GM12878 (cell line): Measurements from ENCODE around the gene PCP2. TPM values are rescaled to one million over a fixed set of nuclear protein-coding genes. Genes with fewer than 3 reads are reported as not detected.
A peak's percentile ranks its signal among the peaks of the same experiment; 100 is the strongest.

Experiments used
- ATAC-seq: fragments of 200-7000 bp; cut with Tn5 transposase; 3 replicates; pipeline ENCODE4 v1.9.1; 2020; ENCODE audit warnings: mild to moderate bottlenecking, moderate library complexity
- BruUV-seq: library from RNA; stranded (reverse); fragments of 400-500 nt; replicated peaks from 2 replicates; lab custom pipeline; 2021; lab: Mats Ljungman, UMichigan
- CTCF ChIA-PET: fragments of 300-600 bp; sonication (Branson Sonifier 250); formaldehyde crosslinking; extraction: SDS; loops from one replicate; lab custom pipeline; 2021; ENCODE audit warnings: inconsistent platforms; lab: Yijun Ruan, JAX
- POLR2A ChIA-PET: fragments of 350-600 bp; formaldehyde crosslinking; extraction: SDS; loops from one replicate; lab custom pipeline; 2021; ENCODE audit warnings: inconsistent platforms; lab: Charles Lee
- RAD21 ChIA-PET: fragments of 300-600 bp; sonication (Branson Sonifier 250); formaldehyde crosslinking; loops from one replicate; lab custom pipeline; 2023; ENCODE audit warnings: antibody characterized with exemption; ENCODE audit not compliant: unreplicated experiment; lab: Charles Lee
- SMC1A ChIA-PET: fragments of 300-600 bp; sonication (Branson Sonifier 250); formaldehyde crosslinking; loops from one replicate; lab custom pipeline; 2023; ENCODE audit not compliant: unreplicated experiment, uncharacterized antibody; lab: Charles Lee
- DNase-seq: peaks from one replicate; pipeline ENCODE4 v3.0.0-alpha.2; 2011; ENCODE audit warnings: low read depth, low spot score
- FAIRE-seq: peaks from 3 replicates; lab custom pipeline; 2011; peaks lifted over from hg19 to GRCh38; lab: Jason Lieb, UNC
- H2AFZ ChIP-seq: 2 replicates; pipeline ENCODE4 v1.6.0; 2011; ENCODE audit warnings: low read depth, low read length, control low read depth; ENCODE audit not compliant: control insufficient read depth
- H3K27ac ChIP-seq: 2 replicates; pipeline ENCODE4 v1.5.1; 2011; ENCODE audit warnings: control low read depth; ENCODE audit not compliant: control insufficient read depth, insufficient read depth
- H3K27me3 ChIP-seq, 2 experiments: replicated peaks in 1 of 2; 2 replicates each; pipeline versions ENCODE4 v1.6.0 to v1.6.1; 2011; ENCODE audit warnings: low read length in 1 of 2; ENCODE audit not compliant: control insufficient read depth in 2 of 2, insufficient read depth in 2 of 2
- H3K36me3 ChIP-seq, 2 experiments: 2 replicates each; pipeline ENCODE4 v1.5.1; 2011; ENCODE audit warnings: low read length in 1 of 2; ENCODE audit not compliant: control insufficient read depth in 2 of 2, insufficient read depth in 2 of 2
- H3K4me1 ChIP-seq: 2 replicates; pipeline ENCODE4 v1.6.1; 2011; ENCODE audit warnings: mild to moderate bottlenecking, low read length, moderate library complexity, mixed read lengths; ENCODE audit not compliant: control insufficient read depth, insufficient read depth
- H3K4me2 ChIP-seq: 2 replicates; pipeline ENCODE4 v1.6.0; 2011; ENCODE audit warnings: control low read depth; ENCODE audit not compliant: control insufficient read depth, insufficient read depth
- H3K4me3 ChIP-seq: fragments of 200-600 bp; sonication (generic); 2 replicates; pipeline ENCODE4 v1.5.1; 2016
- H3K79me2 ChIP-seq: 2 replicates; pipeline ENCODE4 v1.6.0; 2011; ENCODE audit warnings: low read length; ENCODE audit not compliant: control insufficient read depth, insufficient read depth
- H3K9ac ChIP-seq: 2 replicates; pipeline ENCODE4 v1.8.0; 2011; ENCODE audit warnings: low read length, control low read depth, mixed read lengths; ENCODE audit not compliant: control insufficient read depth, insufficient read depth
- H3K9me3 ChIP-seq: replicated peaks from 3 replicates; pipeline ENCODE4 v1.5.1; 2011; ENCODE audit warnings: mild to moderate bottlenecking, low read length; ENCODE audit not compliant: control insufficient read depth, insufficient read depth
- H4K20me1 ChIP-seq: 2 replicates; pipeline ENCODE4 v1.6.0; 2011; ENCODE audit not compliant: control insufficient read depth, insufficient read depth
- POLR2A ChIP-seq: IDR thresholded peaks from 2 replicates; pipeline ENCODE4 v1.6.1; 2011; ENCODE audit warnings: low read depth, mild to moderate bottlenecking, low read length
- WGBS: methylation state at CpG from one replicate; pipeline ENCODE4 v1.1.6; 2016; ENCODE audit warnings: low lambda C conversion rate; ENCODE audit not compliant: insufficient replicate concordance, insufficient coverage; ENCODE audit errors: missing lambda C conversion rate; 5-methylcytosine and 5-hydroxymethylcytosine counted together
- in situ Hi-C: fragments of 300-500 bp; cut with MboI; formaldehyde crosslinking; loops from 9 replicates; pipeline ENCODE4 v1.14.3; 2018; ENCODE audit warnings: mixed read lengths
- intact Hi-C: fragments of 100-400 bp; cut with micrococcal nuclease; formaldehyde crosslinking; loops from one replicate; pipeline ENCODE4 v1.14.2; 2022; ENCODE audit not compliant: unreplicated experiment
- polyA plus RNA-seq, 11 experiments: library from polyadenylated mRNA; depleted of rRNA in 4 of 11; unstranded in 6 of 11; stranded (reverse) in 5 of 11; fragments of >200 nt; fragmentation: Nextera tagmentation in 4 of 11; fragmentation: Illumina TruSeq in 1 of 11; extraction: Ambion mirVana in 4 of 11; extraction: Trizol in 1 of 11; gene quantifications; 1 replicate in 1 of 11; 2 replicates in 10 of 11; pipeline versions ENCODE4 v1.2.1 to v1.2.3, GENCODE V29; 2011 to 2016; ENCODE audit warnings: inconsistent platforms in 2 of 11, missing spikeins in 2 of 11, low read depth in 1 of 11
- total RNA-seq, 4 experiments: library from RNA; depleted of rRNA in 3 of 4; stranded (reverse); fragments of >200 nt in 3 of 4; fragmentation: Illumina TruSeq in 1 of 4; extraction: Trizol in 1 of 4; gene quantifications; 2 replicates each; pipeline versions ENCODE4 v1.2.1 to v1.2.3, GENCODE V29; 2013 to 2021
- TF ChIP-seq, protein P1 (sequence below): fragments of 450-650 bp; formaldehyde crosslinking; IDR thresholded peaks from 2 replicates; pipeline ENCODE4 v1.5.0; 2022; ENCODE audit warnings: mild to moderate bottlenecking, missing genetic modification characterization

The PCP2 gene
- total and polyA plus RNA-seq, 10 of the 15 experiments (the other 5 are each of a cell fraction or from before 2014, with no cell fraction given) = 0.10 to 0.62 (median 0.31) TPM; not detected in 5

DNA sequence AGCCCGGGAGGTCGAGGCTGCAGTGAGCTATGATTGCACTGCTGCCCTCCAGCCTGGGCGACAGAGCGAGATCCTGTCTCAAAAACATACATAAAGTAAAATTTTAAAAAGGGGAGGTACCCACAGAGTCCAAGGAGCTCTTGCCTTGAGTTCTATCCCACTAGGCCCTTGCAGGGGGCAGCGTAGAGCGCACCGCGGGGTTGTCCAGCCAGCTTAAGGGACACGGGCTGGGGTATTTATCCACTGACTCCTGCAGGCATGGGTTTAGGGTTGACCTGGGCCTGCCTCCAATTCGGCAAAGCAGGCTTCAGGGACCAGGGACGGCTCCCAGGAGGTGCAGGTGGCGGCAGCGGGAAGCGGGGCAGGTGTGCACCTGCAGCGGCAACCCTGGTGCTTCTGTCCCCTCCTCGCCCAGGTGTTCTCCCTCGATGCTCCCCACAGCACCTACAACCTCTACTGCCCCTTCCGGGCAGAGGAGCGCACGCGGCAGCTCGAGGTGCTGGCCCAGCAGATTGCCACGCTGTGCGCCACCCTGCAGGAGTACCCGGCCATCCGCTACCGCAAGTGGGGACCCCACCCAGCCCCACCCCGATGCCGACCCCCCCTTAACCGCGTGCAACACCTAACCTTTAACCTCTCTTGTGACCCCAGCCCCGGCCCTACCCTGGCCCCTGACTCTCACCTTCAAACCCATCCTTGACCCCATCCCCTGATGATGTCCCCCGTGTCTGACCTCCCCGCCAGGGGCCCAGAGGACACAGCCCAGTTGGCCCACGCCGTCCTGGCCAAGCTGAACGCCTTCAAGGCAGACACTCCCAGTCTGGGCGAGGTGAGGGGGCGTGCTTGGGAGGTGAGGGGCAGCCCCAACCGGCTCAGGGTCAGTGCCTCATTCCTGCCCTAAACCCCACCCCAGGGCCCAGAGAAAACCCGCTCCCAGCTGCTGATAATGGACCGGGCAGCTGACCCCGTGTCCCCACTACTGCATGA, 8.1 kb upstream of the PCP2 start:
- peak; percentile 36; the same call in 1 of the 2 replicates for TF ChIP-seq POLR2A
- TF ChIP-seq, protein P1, sequence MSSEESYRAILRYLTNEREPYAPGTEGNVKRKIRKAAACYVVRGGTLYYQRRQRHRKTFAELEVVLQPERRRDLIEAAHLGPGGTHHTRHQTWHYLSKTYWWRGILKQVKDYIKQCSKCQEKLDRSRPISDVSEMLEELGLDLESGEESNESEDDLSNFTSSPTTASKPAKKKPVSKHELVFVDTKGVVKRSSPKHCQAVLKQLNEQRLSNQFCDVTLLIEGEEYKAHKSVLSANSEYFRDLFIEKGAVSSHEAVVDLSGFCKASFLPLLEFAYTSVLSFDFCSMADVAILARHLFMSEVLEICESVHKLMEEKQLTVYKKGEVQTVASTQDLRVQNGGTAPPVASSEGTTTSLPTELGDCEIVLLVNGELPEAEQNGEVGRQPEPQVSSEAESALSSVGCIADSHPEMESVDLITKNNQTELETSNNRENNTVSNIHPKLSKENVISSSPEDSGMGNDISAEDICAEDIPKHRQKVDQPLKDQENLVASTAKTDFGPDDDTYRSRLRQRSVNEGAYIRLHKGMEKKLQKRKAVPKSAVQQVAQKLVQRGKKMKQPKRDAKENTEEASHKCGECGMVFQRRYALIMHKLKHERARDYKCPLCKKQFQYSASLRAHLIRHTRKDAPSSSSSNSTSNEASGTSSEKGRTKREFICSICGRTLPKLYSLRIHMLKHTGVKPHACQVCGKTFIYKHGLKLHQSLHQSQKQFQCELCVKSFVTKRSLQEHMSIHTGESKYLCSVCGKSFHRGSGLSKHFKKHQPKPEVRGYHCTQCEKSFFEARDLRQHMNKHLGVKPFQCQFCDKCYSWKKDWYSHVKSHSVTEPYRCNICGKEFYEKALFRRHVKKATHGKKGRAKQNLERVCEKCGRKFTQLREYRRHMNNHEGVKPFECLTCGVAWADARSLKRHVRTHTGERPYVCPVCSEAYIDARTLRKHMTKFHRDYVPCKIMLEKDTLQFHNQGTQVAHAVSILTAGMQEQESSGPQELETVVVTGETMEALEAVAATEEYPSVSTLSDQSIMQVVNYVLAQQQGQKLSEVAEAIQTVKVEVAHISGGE = no peak
- H2AFZ ChIP-seq = no peak overlapping the region
- H3K79me2 ChIP-seq = peaks cover 16% of the 10 kb centered on the region
- no peak overlapping the region for H3K9ac ChIP-seq
- ATAC-seq (no peak), DNase-seq (no peak), FAIRE-seq (no peak)
- no peaks in the 10 kb centered on the region; the same call in 2 of the 3 replicates for H3K9me3 ChIP-seq
- 92% methylated on average over 40 of the region's 43 CpGs for WGBS
- no peaks in the 10 kb centered on the region for H4K20me1 ChIP-seq
- CTCF ChIA-PET = interaction anchor here (1.2 kb wide), 1 partner anchor 73 kb away, joined by 3 read pairs; no protein-coding TSS in a partner anchor
- SMC1A ChIA-PET = no interaction called here
- H3K4me2 ChIP-seq = no peak overlapping the region
- no peaks in the 10 kb centered on the region for H3K27me3 ChIP-seq
- POLR2A ChIA-PET = interaction anchor here (0.6 kb wide), 1 partner anchor 22 kb away, joined by 3 read pairs; no protein-coding TSS in a partner anchor
- no TSS peak for BruUV-seq
- H3K36me3 ChIP-seq = peaks cover 0 to 7% of the 10 kb centered on the region in 2 experiments; a peak in 3 of 4 replicates
- in situ Hi-C loops = no loop called here
- peaks cover 9% of the 10 kb centered on the region for H3K4me1 ChIP-seq
- intact Hi-C loops = no loop called here
- RAD21 ChIA-PET = no interaction called here
- H3K27ac ChIP-seq = no peak overlapping the region
- H3K4me3 ChIP-seq = no peak overlapping the region
